ENCODE results near the gene ZFP36L1. TPM values are rescaled to one million over a fixed set of nuclear protein-coding genes. Genes with fewer than 3 reads are reported as not detected.

ZFP36L1 gene
- total RNA-seq, 1 experiment from 2014 or later: 304 TPM

GRCh38 chr14:68784226-68784910, 8.5 kb downstream of the ZFP36L1 start:
- peak overlapping the region in 1 of 2 experiments; percentile 9; a peak in 2 of 4 replicates for H3K4me3 ChIP-seq (replicated peaks in 1 of 2; ENCODE audit: low read depth in 1 of 2, low read length in 2 of 2)
- H3K27ac ChIP-seq (ENCODE audit: low read depth, low read length): peak overlapping the region; percentile 99
- RAD21 ChIA-PET (ENCODE audit: low non-redundant PET in 1 of 2, low total read pairs in 2 of 2, uncharacterized antibody in 2 of 2, unreplicated experiment in 2 of 2): interaction anchor here (2.0 to 3.7 kb wide), 3 partner anchors 30 to 535 kb away, joined by 5 to 14 read pairs (median 9); no protein-coding TSS in a partner anchor
- no peaks in the 10 kb centered on the region for H3K9me3 ChIP-seq (ENCODE audit: control insufficient read depth in 1 of 2, insufficient read depth in 1 of 2, low read depth in 1 of 2, low read length in 2 of 2)
- POLR2A ChIA-PET: interaction anchor here (0.8 to 5.7 kb wide), 9 partner anchors 9 to 840 kb away, joined by 3 to 45 read pairs (median 4); partner anchors contain the start of gene ZFP36L1
- H4K20me1 ChIP-seq (ENCODE audit: insufficient read depth): peaks cover 3% of the 10 kb centered on the region; the same call in 1 of the 2 replicates
- H3K4me2 ChIP-seq (ENCODE audit: low read length): peak overlapping the region; percentile 71
- peaks cover 88 to 99% of the 10 kb centered on the region in 2 experiments for H3K4me1 ChIP-seq (ENCODE audit: control insufficient read depth in 1 of 2, insufficient read depth in 2 of 2, low read length in 2 of 2)
- H3K9me2 ChIP-seq (ENCODE audit: insufficient read depth): no peaks in the 10 kb centered on the region
- ATAC-seq (peak; percentile 7), DNase-seq (ENCODE audit: low read depth, low spot score) (no peak)
- BruUV-seq (replicated peaks): no TSS peak
- H3K79me2 ChIP-seq (ENCODE audit: insufficient read depth, low read length): peaks cover 22% of the 10 kb centered on the region
- H3K36me3 ChIP-seq (ENCODE audit: control insufficient read depth in 1 of 2, insufficient read depth in 2 of 2, low read length in 2 of 2): peaks cover 9 to 15% of the 10 kb centered on the region in 2 experiments; a peak in 3 of 4 replicates
- no peaks in the 10 kb centered on the region for H3K27me3 ChIP-seq (ENCODE audit: insufficient read depth, low read length)
- peak overlapping the region; percentile 51 for H3K9ac ChIP-seq (ENCODE audit: low read length)
- intact Hi-C loops (cut with micrococcal nuclease): loop anchor here (2.0 to 10.0 kb wide), 2 partner anchors 236 to 420 kb away; no protein-coding TSS in a partner anchor
- no peak overlapping the region for H2AFZ ChIP-seq (ENCODE audit: low read depth, low read length, poor library complexity, severe bottlenecking)
- CTCF ChIA-PET: interaction anchor here (0.6 to 2.7 kb wide), 2 partner anchors 33 to 535 kb away, joined by 3 to 13 read pairs; no protein-coding TSS in a partner anchor
- TF ChIP-seq POLR2AphosphoS5 (IDR thresholded peaks at IDR 0.05; ENCODE audit: low read depth, low read length) (no peak), ATF3 (IDR thresholded peaks at IDR 0.05) (no peak), TCF7L2 (IDR thresholded peaks at IDR 0.05; ENCODE audit: borderline replicate concordance, extremely low read depth, insufficient read depth, insufficient read length) (no peak), RAD21 (IDR thresholded peaks at IDR 0.05; ENCODE audit: low read depth) (no peak), CEBPB (IDR thresholded peaks at IDR 0.05; ENCODE audit: low read depth) (no peak), SIN3A (IDR thresholded peaks at IDR 0.05; ENCODE audit: low read depth) (no peak), POLR2A (IDR thresholded peaks at IDR 0.05; ENCODE audit: borderline replicate concordance, extremely low read depth, insufficient read depth, insufficient read length) (no peak), CBX3 (IDR thresholded peaks at IDR 0.05; ENCODE audit: low read depth) (no peak), SP1 (IDR thresholded peaks at IDR 0.05; ENCODE audit: low read depth) (no peak), MAX (IDR thresholded peaks at IDR 0.05) (no peak), YY1 (IDR thresholded peaks at IDR 0.05; ENCODE audit: extremely low read depth, insufficient replicate concordance, low read depth, low read length) (no peak), JUND (IDR thresholded peaks at IDR 0.05) (no peak), REST (IDR thresholded peaks at IDR 0.05; ENCODE audit: low read depth) (no peak), FOSL1 (IDR thresholded peaks at IDR 0.05; ENCODE audit: low read depth) (no peak)
- TF ChIP-seq, protein P1, sequence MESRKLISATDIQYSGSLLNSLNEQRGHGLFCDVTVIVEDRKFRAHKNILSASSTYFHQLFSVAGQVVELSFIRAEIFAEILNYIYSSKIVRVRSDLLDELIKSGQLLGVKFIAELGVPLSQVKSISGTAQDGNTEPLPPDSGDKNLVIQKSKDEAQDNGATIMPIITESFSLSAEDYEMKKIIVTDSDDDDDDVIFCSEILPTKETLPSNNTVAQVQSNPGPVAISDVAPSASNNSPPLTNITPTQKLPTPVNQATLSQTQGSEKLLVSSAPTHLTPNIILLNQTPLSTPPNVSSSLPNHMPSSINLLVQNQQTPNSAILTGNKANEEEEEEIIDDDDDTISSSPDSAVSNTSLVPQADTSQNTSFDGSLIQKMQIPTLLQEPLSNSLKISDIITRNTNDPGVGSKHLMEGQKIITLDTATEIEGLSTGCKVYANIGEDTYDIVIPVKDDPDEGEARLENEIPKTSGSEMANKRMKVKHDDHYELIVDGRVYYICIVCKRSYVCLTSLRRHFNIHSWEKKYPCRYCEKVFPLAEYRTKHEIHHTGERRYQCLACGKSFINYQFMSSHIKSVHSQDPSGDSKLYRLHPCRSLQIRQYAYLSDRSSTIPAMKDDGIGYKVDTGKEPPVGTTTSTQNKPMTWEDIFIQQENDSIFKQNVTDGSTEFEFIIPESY (IDR thresholded peaks at IDR 0.05; ENCODE audit: extremely low read depth, insufficient replicate concordance, low read length): no peak
- TF ChIP-seq, protein P2, sequence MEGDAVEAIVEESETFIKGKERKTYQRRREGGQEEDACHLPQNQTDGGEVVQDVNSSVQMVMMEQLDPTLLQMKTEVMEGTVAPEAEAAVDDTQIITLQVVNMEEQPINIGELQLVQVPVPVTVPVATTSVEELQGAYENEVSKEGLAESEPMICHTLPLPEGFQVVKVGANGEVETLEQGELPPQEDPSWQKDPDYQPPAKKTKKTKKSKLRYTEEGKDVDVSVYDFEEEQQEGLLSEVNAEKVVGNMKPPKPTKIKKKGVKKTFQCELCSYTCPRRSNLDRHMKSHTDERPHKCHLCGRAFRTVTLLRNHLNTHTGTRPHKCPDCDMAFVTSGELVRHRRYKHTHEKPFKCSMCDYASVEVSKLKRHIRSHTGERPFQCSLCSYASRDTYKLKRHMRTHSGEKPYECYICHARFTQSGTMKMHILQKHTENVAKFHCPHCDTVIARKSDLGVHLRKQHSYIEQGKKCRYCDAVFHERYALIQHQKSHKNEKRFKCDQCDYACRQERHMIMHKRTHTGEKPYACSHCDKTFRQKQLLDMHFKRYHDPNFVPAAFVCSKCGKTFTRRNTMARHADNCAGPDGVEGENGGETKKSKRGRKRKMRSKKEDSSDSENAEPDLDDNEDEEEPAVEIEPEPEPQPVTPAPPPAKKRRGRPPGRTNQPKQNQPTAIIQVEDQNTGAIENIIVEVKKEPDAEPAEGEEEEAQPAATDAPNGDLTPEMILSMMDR (IDR thresholded peaks at IDR 0.05 in 2 of 3, conservative IDR thresholded peaks at IDR 0.05 in 1 of 3; ENCODE audit: borderline replicate concordance in 1 of 3, insufficient read depth in 1 of 3, low read depth in 2 of 3, low read length in 2 of 3): no peak
